Measurements from ENCODE around the gene MRPL51. TPM values are rescaled to one million over a fixed set of nuclear protein-coding genes. Genes with fewer than 3 reads are reported as not detected.

The MRPL51 gene
- total and polyA plus RNA-seq, 9 of the 15 experiments (the other 6 are each of a cell fraction or from before 2014, with no cell fraction given), result 127 to 727 (median 208) TPM

DNA sequence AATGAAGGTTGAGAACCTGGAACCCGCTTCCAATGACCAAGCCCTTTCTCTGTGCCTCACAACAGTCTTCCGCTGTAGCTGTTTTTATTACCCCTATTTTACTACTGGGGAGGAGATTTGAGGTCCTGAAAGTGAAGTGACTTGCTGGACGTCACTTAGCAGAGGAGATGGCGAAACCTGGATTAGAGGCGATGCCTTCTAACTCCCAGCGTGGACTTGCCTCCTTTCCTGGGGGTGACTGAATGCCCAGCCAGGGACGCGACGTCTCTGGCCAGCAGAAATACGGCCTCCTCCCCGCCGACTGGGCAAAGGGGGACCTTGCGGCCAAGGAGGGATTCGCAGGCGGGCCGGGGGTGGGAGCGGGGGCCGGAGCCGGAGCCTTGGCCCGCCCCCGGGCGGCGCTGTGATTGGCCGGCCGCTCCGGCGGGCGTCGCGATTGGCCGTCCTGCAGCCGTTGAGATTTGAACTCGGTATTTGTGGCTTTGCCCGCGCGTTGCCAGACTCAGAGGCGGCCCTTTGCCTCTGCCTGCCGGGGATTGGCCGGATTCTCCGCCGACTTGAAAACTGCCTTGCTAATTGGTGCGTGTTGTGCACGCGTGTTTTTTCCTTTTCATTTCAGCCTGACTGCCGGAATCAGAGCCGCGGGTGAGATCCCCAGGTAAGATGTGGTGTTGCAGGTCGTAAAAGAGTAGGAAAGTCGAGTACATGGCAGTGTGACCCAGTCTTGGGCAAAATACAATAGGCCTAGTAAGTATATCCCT is 615 bp upstream of the MRPL51 start, which contains the start of gene NCAPD2 (continued):
- no peak for TF ChIP-seq ATF3 (IDR thresholded peaks at IDR 0.05)
- TF ChIP-seq ATF3 (CRISPR knock-in tag; conservative IDR thresholded peaks at IDR 0.05), result 0 out of 2 replicates have a peak, but pooled peaks have one; percentile 40
- no peak for TF ChIP-seq FIP1L1 (IDR thresholded peaks at IDR 0.05; ENCODE audit: low read depth, low read length, poor library complexity, severe bottlenecking)
- peak; percentile 43 for TF ChIP-seq KDM5B (IDR thresholded peaks at IDR 0.05; ENCODE audit: insufficient replicate concordance, low read depth, low read length)
- peak; percentile 23 for TF ChIP-seq NFRKB (IDR thresholded peaks at IDR 0.05; ENCODE audit: low read depth)
- no peak; the same call in 1 of the 2 replicates for TF ChIP-seq CREB1 (IDR thresholded peaks at IDR 0.05)
- TF ChIP-seq CREB1 (CRISPR knock-in tag; IDR thresholded peaks at IDR 0.05), result peak; percentile 38; the same call in 1 of the 2 replicates
- TF ChIP-seq TCF7 (IDR thresholded peaks at IDR 0.05; ENCODE audit: borderline replicate concordance), result peak; percentile 53; the same call in 1 of the 2 replicates
- no peak; the same call in 1 of the 2 replicates for TF ChIP-seq LARP7 (IDR thresholded peaks at IDR 0.05)
- TF ChIP-seq, protein P1, sequence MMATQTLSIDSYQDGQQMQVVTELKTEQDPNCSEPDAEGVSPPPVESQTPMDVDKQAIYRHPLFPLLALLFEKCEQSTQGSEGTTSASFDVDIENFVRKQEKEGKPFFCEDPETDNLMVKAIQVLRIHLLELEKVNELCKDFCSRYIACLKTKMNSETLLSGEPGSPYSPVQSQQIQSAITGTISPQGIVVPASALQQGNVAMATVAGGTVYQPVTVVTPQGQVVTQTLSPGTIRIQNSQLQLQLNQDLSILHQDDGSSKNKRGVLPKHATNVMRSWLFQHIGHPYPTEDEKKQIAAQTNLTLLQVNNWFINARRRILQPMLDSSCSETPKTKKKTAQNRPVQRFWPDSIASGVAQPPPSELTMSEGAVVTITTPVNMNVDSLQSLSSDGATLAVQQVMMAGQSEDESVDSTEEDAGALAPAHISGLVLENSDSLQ (IDR thresholded peaks at IDR 0.05), result peak; percentile 77
- TF ChIP-seq KLF1 (tag; IDR thresholded peaks at IDR 0.05), result 0 out of 2 replicates have a peak, but pooled peaks have one; percentile 24
- TF ChIP-seq ZNF717 (CRISPR knock-in tag; IDR thresholded peaks at IDR 0.05), result no peak
- TF ChIP-seq FOXA3 (CRISPR knock-in tag; conservative IDR thresholded peaks at IDR 0.05 in 1 of 2, IDR thresholded peaks at IDR 0.05 in 1 of 2), result no peak
- no peak for TF ChIP-seq MCM7 (IDR thresholded peaks at IDR 0.05)
- TF ChIP-seq ZSCAN29 (IDR thresholded peaks at IDR 0.05), result no peak
- TF ChIP-seq BRD9 (IDR thresholded peaks at IDR 0.05; ENCODE audit: low read depth, partially characterized antibody), result peak; percentile 41
- TF ChIP-seq DIDO1 (tag; IDR thresholded peaks at IDR 0.05; ENCODE audit: low read depth), result peak; percentile 8; the same call in 1 of the 2 replicates
- TF ChIP-seq E2F3 (CRISPR knock-in tag; IDR thresholded peaks at IDR 0.05), result peak; percentile 55; the same call in 1 of the 2 replicates
- TF ChIP-seq FOS (IDR thresholded peaks at IDR 0.05; ENCODE audit: extremely low read depth, insufficient read length), result peak; percentile 75
- peak; percentile 91 for TF ChIP-seq RBM25 (IDR thresholded peaks at IDR 0.05; ENCODE audit: low read depth, low read length, severe bottlenecking)
- TF ChIP-seq RB1 (IDR thresholded peaks at IDR 0.05; ENCODE audit: low read depth), result peak; percentile 58; the same call in 1 of the 2 replicates
- TF ChIP-seq CEBPZ (IDR thresholded peaks at IDR 0.05; ENCODE audit: borderline replicate concordance, low read depth, low read length), result no peak
